ENCODE results near the gene EML6.

EML6 gene

GRCh38 chr2:54889053-54889452, 165.6 kb downstream of the EML6 start:
- TF ChIP-seq TAF1 (IDR thresholded peaks at IDR 0.05; ENCODE audit: borderline replicate concordance, insufficient read depth, low read length) = no peak
- TF ChIP-seq SIN3A (IDR thresholded peaks at IDR 0.05; ENCODE audit: borderline replicate concordance, insufficient read depth, low read length) = no peak
- TF ChIP-seq FOXP2 (optimal IDR thresholded peaks at IDR 0.05; ENCODE audit: borderline replicate concordance, extremely low read depth, extremely low read length, insufficient read depth) = no peak
- no peak for TF ChIP-seq POLR2AphosphoS5 (IDR thresholded peaks at IDR 0.05; ENCODE audit: low read depth, low read length)
- TF ChIP-seq, protein P1, sequence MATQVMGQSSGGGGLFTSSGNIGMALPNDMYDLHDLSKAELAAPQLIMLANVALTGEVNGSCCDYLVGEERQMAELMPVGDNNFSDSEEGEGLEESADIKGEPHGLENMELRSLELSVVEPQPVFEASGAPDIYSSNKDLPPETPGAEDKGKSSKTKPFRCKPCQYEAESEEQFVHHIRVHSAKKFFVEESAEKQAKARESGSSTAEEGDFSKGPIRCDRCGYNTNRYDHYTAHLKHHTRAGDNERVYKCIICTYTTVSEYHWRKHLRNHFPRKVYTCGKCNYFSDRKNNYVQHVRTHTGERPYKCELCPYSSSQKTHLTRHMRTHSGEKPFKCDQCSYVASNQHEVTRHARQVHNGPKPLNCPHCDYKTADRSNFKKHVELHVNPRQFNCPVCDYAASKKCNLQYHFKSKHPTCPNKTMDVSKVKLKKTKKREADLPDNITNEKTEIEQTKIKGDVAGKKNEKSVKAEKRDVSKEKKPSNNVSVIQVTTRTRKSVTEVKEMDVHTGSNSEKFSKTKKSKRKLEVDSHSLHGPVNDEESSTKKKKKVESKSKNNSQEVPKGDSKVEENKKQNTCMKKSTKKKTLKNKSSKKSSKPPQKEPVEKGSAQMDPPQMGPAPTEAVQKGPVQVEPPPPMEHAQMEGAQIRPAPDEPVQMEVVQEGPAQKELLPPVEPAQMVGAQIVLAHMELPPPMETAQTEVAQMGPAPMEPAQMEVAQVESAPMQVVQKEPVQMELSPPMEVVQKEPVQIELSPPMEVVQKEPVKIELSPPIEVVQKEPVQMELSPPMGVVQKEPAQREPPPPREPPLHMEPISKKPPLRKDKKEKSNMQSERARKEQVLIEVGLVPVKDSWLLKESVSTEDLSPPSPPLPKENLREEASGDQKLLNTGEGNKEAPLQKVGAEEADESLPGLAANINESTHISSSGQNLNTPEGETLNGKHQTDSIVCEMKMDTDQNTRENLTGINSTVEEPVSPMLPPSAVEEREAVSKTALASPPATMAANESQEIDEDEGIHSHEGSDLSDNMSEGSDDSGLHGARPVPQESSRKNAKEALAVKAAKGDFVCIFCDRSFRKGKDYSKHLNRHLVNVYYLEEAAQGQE (IDR thresholded peaks at IDR 0.05; ENCODE audit: insufficient read depth in 1 of 2, low read depth in 2 of 2, low read length in 2 of 2) = no peak

DNA sequence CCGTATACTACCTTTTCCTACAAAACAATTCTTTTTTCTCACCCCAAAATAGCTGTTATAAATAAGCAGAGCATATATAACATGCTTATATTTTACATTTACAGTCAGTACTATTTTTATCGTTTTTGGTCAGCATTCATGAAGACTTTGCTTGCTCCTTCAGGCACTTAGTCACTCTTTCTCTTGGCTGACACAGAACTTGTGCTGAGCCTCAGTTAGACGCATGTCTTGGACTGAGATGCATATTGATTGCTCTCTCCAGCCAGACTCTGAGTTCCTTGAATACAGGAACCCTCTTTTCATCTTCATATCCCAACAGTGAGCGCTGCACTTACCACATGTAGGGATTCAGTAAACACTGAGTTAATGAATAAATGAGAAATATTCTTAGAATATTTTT, 168.4 kb downstream of the EML6 start:
- TF ChIP-seq FOXP2 (optimal IDR thresholded peaks at IDR 0.05; ENCODE audit: borderline replicate concordance, extremely low read depth, extremely low read length, insufficient read depth) (no peak), POLR2AphosphoS5 (IDR thresholded peaks at IDR 0.05; ENCODE audit: low read depth, low read length) (no peak), SIN3A (IDR thresholded peaks at IDR 0.05; ENCODE audit: borderline replicate concordance, insufficient read depth, low read length) (no peak), TAF1 (IDR thresholded peaks at IDR 0.05; ENCODE audit: borderline replicate concordance, insufficient read depth, low read length) (no peak)
- TF ChIP-seq, protein P1 (IDR thresholded peaks at IDR 0.05; ENCODE audit: insufficient read depth in 1 of 2, low read depth in 2 of 2, low read length in 2 of 2) = no peak

DNA sequence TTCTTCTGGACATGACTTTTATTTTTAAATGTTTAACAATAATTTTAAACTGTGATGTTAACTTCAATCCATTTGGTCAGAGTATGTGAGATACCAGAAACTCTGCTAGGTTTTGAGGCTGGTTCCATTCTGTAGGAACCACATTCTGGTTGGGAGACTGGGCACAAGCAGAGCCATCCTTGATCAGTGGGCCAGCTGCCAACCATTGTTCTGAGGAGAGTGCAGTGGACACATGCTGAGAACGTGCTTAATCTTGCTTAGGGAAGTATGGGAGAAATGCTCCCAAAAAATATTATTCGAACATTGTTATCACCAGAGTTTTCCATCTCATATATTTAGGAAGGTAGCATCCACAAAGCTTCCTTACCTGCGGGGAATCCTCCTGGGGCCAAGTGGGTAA, 171.0 kb downstream of the EML6 start:
- TF ChIP-seq SIN3A (IDR thresholded peaks at IDR 0.05; ENCODE audit: borderline replicate concordance, insufficient read depth, low read length) (no peak), TAF1 (IDR thresholded peaks at IDR 0.05; ENCODE audit: borderline replicate concordance, insufficient read depth, low read length) (no peak), FOXP2 (optimal IDR thresholded peaks at IDR 0.05; ENCODE audit: borderline replicate concordance, extremely low read depth, extremely low read length, insufficient read depth) (no peak)

GRCh38 chr2:54895730-54896129, 172.3 kb downstream of the EML6 start:
- TF ChIP-seq FOXP2 (optimal IDR thresholded peaks at IDR 0.05; ENCODE audit: borderline replicate concordance, extremely low read depth, extremely low read length, insufficient read depth) (no peak), TAF1 (IDR thresholded peaks at IDR 0.05; ENCODE audit: borderline replicate concordance, insufficient read depth, low read length) (no peak), SIN3A (IDR thresholded peaks at IDR 0.05; ENCODE audit: borderline replicate concordance, insufficient read depth, low read length) (no peak)

GRCh38 chr2:54897420-54898310, 174.2 kb downstream of the EML6 start:
- TF ChIP-seq SIN3A (IDR thresholded peaks at IDR 0.05; ENCODE audit: borderline replicate concordance, insufficient read depth, low read length) (no peak), POLR2AphosphoS5 (IDR thresholded peaks at IDR 0.05; ENCODE audit: low read depth, low read length) (no peak), FOXP2 (optimal IDR thresholded peaks at IDR 0.05; ENCODE audit: borderline replicate concordance, extremely low read depth, extremely low read length, insufficient read depth) (no peak), TAF1 (IDR thresholded peaks at IDR 0.05; ENCODE audit: borderline replicate concordance, insufficient read depth, low read length) (no peak)
- TF ChIP-seq, protein P1 (IDR thresholded peaks at IDR 0.05; ENCODE audit: insufficient read depth in 1 of 2, low read depth in 2 of 2, low read length in 2 of 2) = no peak
